GM12874 (cell line): Measurements from ENCODE around the gene MST1.

ENCODE experiments used
- CTCF ChIP-seq: IDR thresholded peaks from 2 replicates; pipeline ENCODE4 v1.5.1; 2011; ENCODE audit warnings: low read depth, mild to moderate bottlenecking, control low read depth, low read length, moderate library complexity; ENCODE audit not compliant: insufficient read depth

Gene MST1

GRCh38 chr3:49717211-49717958 is 28.1 kb upstream of the MST1 start:
- TF ChIP-seq CTCF, result no peak

- TF ChIP-seq CTCF, result no peak
Observed at GRCh38 chr3:49716691-49717210, 27.5 kb upstream of the MST1 start.

GRCh38 chr3:49716169-49716568 is 26.9 kb upstream of the MST1 start:
- TF ChIP-seq CTCF, result no peak

- TF ChIP-seq CTCF, result no peak
Observed at GRCh38 chr3:49715611-49716121, 26.4 kb upstream of the MST1 start.

GRCh38 chr3:49714728-49715550 is 25.7 kb upstream of the MST1 start:
- TF ChIP-seq CTCF, result no peak

GRCh38 chr3:49713336-49714105 is 24.2 kb upstream of the MST1 start:
- no peak for TF ChIP-seq CTCF
